Colonic mucosa (tissue), 4 donors: ENCODE results near the gene MAK. TPM values are rescaled to one million over a fixed set of nuclear protein-coding genes. Genes with fewer than 3 reads are reported as not detected.
"Not testable (repeated sequence)": the region's sequence is repeated elsewhere in the genome, so short reads cannot be mapped to it uniquely, and the experiment has no call there.

ENCODE experiments used
- DNase-seq: peaks from one replicate; pipeline ENCODE4 v3.0.0-alpha.2; 2020
- H3K27ac ChIP-seq: fragments of 200-600 bp; one replicate; pipeline ENCODE4 v1.8.0; 2021
- H3K27me3 ChIP-seq: fragments of 200-600 bp; one replicate; pipeline ENCODE4 v1.8.0; 2021
- H3K36me3 ChIP-seq: fragments of 200-600 bp; one replicate; pipeline ENCODE4 v1.8.0; 2021
- H3K4me1 ChIP-seq: fragments of 200-600 bp; one replicate; pipeline ENCODE4 v1.8.0; 2021; ENCODE audit warnings: mild to moderate bottlenecking
- H3K4me3 ChIP-seq: fragments of 200-600 bp; one replicate; pipeline ENCODE4 v1.8.0; 2021
- H3K9ac ChIP-seq, 2 donors: one replicate each; pipeline ENCODE4 v1.7.0; 2013; ENCODE audit warnings: control low read depth in 2 of 2, low read depth in 2 of 2, low read length in 2 of 2
- H3K9me3 ChIP-seq: fragments of 200-600 bp; one replicate; pipeline ENCODE4 v1.8.0; 2021
- CTCF ChIP-seq: fragments of 200-600 bp; IDR thresholded peaks from one replicate; pipeline ENCODE4 v1.8.0; 2022; ENCODE audit warnings: antibody characterized with exemption, mild to moderate bottlenecking
- intact Hi-C: fragments of 100-400 bp; cut with DNase I; formaldehyde crosslinking; loops from one replicate; pipeline ENCODE4 v1.14.1; 2022
- total RNA-seq, 2 donors: library from RNA; stranded (reverse); fragmentation: NEBNext Ultra II Directional in 1 of 2; extraction: Animal tissue kit (Norgen Biotek cat#: 25700) in 1 of 2; gene quantifications; one replicate each; pipeline ENCODE4 v1.2.1, GENCODE V29; 2021
- donor health status: healthy.
- donor health status: DM: no; HTN: no; CAD: no.
- donor health status: DM: no; HTN: no; CAD: no.

Gene MAK
- total RNA-seq, 2 donors from 2014 or later = not detected

- intact Hi-C loops = loop anchor here (10.0 kb wide), 1 partner anchor 50 kb away; the partner anchor contains the start of genes C6orf52 and PAK1IP1
- Histone ChIP-seq H3K9ac (no peak overlapping the region), H3K9me3 (no peaks in the 10 kb centered on the region), H3K4me1 (peaks cover 12% of the 10 kb centered on the region), H3K27me3 (no peaks in the 10 kb centered on the region), H3K36me3 (no peaks in the 10 kb centered on the region), H3K4me3 (no peak overlapping the region), H3K27ac (no peak overlapping the region)
- DNase-seq = no peak
- no peak for TF ChIP-seq CTCF
These were observed 93.2 kb downstream of the MAK start for GRCh38 chr6:10745116-10745515.

- no peaks in the 10 kb centered on the region for H3K9me3 ChIP-seq
- H3K36me3 ChIP-seq = no peaks in the 10 kb centered on the region
- no peak overlapping the region for H3K27ac ChIP-seq
- H3K4me1 ChIP-seq = peaks cover 9% of the 10 kb centered on the region
- DNase-seq = no peak
- no peak overlapping the region for H3K9ac ChIP-seq
- no peak overlapping the region for H3K4me3 ChIP-seq
- no peak for TF ChIP-seq CTCF
- intact Hi-C loops = loop anchor here (10.0 kb wide), 1 partner anchor 49 kb away; the partner anchor contains the start of genes C6orf52 and PAK1IP1
- no peaks in the 10 kb centered on the region for H3K27me3 ChIP-seq
These were observed 94.8 kb downstream of the MAK start for GRCh38 chr6:10743515-10743914.

GRCh38 chr6:10742251-10742650, 96.1 kb downstream of the MAK start:
- no peak for DNase-seq
- H3K36me3 ChIP-seq = no peaks in the 10 kb centered on the region
- H3K4me3 ChIP-seq = no peak overlapping the region
- no peak overlapping the region for H3K27ac ChIP-seq
- no peaks in the 10 kb centered on the region for H3K9me3 ChIP-seq
- no peaks in the 10 kb centered on the region for H3K27me3 ChIP-seq
- TF ChIP-seq CTCF = no peak
- peaks cover 6% of the 10 kb centered on the region for H3K4me1 ChIP-seq
- H3K9ac ChIP-seq = no peak overlapping the region
- intact Hi-C loops = loop anchor here (10.0 kb wide), 1 partner anchor 47 kb away; the partner anchor contains the start of genes C6orf52 and PAK1IP1

GRCh38 chr6:10741643-10742042, 96.7 kb downstream of the MAK start:
- H3K27me3 ChIP-seq, DNase-seq, H3K9me3 ChIP-seq, H3K4me3 ChIP-seq, H3K36me3 ChIP-seq, H3K9ac ChIP-seq, H3K27ac ChIP-seq, H3K4me1 ChIP-seq: not testable (repeated sequence)
- intact Hi-C loops = loop anchor here (10.0 kb wide), 1 partner anchor 47 kb away; the partner anchor contains the start of genes C6orf52 and PAK1IP1

- DNase-seq = no peak
- intact Hi-C loops = loop anchor here (10.0 kb wide), 1 partner anchor 45 kb away; the partner anchor contains the start of genes C6orf52 and PAK1IP1
- Histone ChIP-seq H3K27ac (no peak overlapping the region), H3K4me3 (no peak overlapping the region), H3K4me1 (no peaks in the 10 kb centered on the region), H3K9ac (no peak overlapping the region), H3K9me3 (no peaks in the 10 kb centered on the region), H3K36me3 (no peaks in the 10 kb centered on the region), H3K27me3 (no peaks in the 10 kb centered on the region)
- TF ChIP-seq CTCF = no peak
These were observed 98.3 kb downstream of the MAK start for GRCh38 chr6:10740061-10740460.

GRCh38 chr6:10736731-10737130, 101.6 kb downstream of the MAK start:
- intact Hi-C loops = no loop called here
- Histone ChIP-seq H3K9ac (no peak overlapping the region), H3K4me1 (no peaks in the 10 kb centered on the region), H3K27ac (no peak overlapping the region), H3K27me3 (no peaks in the 10 kb centered on the region), H3K9me3 (no peaks in the 10 kb centered on the region), H3K36me3 (peaks cover 4% of the 10 kb centered on the region), H3K4me3 (no peak overlapping the region)
- TF ChIP-seq CTCF = no peak
- DNase-seq = no peak
